HEK293 (cell line): Measurements from ENCODE around the gene VDR.

Source experiments
- CTCF ChIA-PET: fragments of 350-600 bp; formaldehyde crosslinking; extraction: SDS; loops from one replicate; lab custom pipeline; 2021; ENCODE audit warnings: antibody characterized with exemption; lab: Yijun Ruan, JAX
- POLR2A ChIA-PET: fragments of 300-600 bp; formaldehyde crosslinking; extraction: SDS; loops from one replicate; lab custom pipeline; 2020; ENCODE audit warnings: antibody characterized with exemption, inconsistent platforms; lab: Yijun Ruan, JAX
- H3K27ac ChIP-seq: fragments of 200-500 bp; sonication (Bioruptor generic); 2 replicates; pipeline ENCODE4 v1.5.1; 2014; ENCODE audit warnings: low read depth, low read length, control low read depth, inconsistent platforms; ENCODE audit errors: extremely low read depth
- H3K36me3 ChIP-seq, 2 experiments: fragments of 200-500 bp in 1 of 2; sonication (Bioruptor generic) in 1 of 2; 1 replicate in 1 of 2; 2 replicates in 1 of 2; pipeline ENCODE4 v1.5.1; 2014 to 2017; ENCODE audit warnings: inconsistent platforms in 2 of 2, low read length in 2 of 2; ENCODE audit not compliant: control insufficient read depth in 2 of 2, insufficient read depth in 1 of 2
- H3K4me1 ChIP-seq: fragments of 200-500 bp; sonication (Bioruptor generic); 2 replicates; pipeline ENCODE4 v1.5.1; 2014; ENCODE audit warnings: mild to moderate bottlenecking, low read length, inconsistent platforms; ENCODE audit not compliant: control insufficient read depth, insufficient read depth
- H3K4me3 ChIP-seq: 2 replicates; pipeline ENCODE4 v1.5.1; 2011; ENCODE audit warnings: low read depth, mild to moderate bottlenecking, control low read depth, low read length, moderate library complexity
- H3K9me3 ChIP-seq: fragments of 200-500 bp; sonication (Bioruptor generic); 2 replicates; pipeline ENCODE4 v1.5.1; 2014; ENCODE audit warnings: low read depth, low read length, inconsistent platforms; ENCODE audit not compliant: control insufficient read depth, insufficient read depth
- GFI1B ChIP-seq: fragments of 450-650 bp; formaldehyde crosslinking; IDR thresholded peaks from 2 replicates; pipeline ENCODE4 v1.5.1; 2016; ENCODE audit warnings: missing biosample characterization, missing genetic modification characterization
- GLIS1 ChIP-seq: fragments of 450-650 bp; formaldehyde crosslinking; IDR thresholded peaks from 2 replicates; pipeline ENCODE4 v1.5.1; 2016; ENCODE audit warnings: missing biosample characterization, missing genetic modification characterization
- KLF10 ChIP-seq: fragments of 450-650 bp; IDR thresholded peaks from 2 replicates; pipeline ENCODE4 v1.5.1; 2018; ENCODE audit warnings: missing biosample characterization, mild to moderate bottlenecking, missing genetic modification characterization
- MZF1 ChIP-seq: fragments of 450-650 bp; formaldehyde crosslinking; IDR thresholded peaks from 2 replicates; pipeline ENCODE4 v1.5.1; 2017; ENCODE audit warnings: missing biosample characterization, missing genetic modification characterization, borderline replicate concordance
- PRDM1 ChIP-seq: fragments of 450-650 bp; formaldehyde crosslinking; IDR thresholded peaks from 2 replicates; pipeline ENCODE4; 2016; ENCODE audit warnings: missing biosample characterization, missing genetic modification characterization
- SALL2 ChIP-seq: fragments of 450-650 bp; formaldehyde crosslinking; IDR thresholded peaks from 2 replicates; pipeline ENCODE4 v1.5.0; 2017; ENCODE audit warnings: missing biosample characterization, mild to moderate bottlenecking, missing genetic modification characterization, borderline replicate concordance
- YY1 ChIP-seq: fragments of 450-650 bp; formaldehyde crosslinking; IDR thresholded peaks from 2 replicates; pipeline ENCODE4 v1.5.1; 2018; ENCODE audit warnings: missing biosample characterization, missing genetic modification characterization
- ZNF155 ChIP-seq: fragments of 450-650 bp; formaldehyde crosslinking; IDR thresholded peaks from 2 replicates; pipeline ENCODE4 v1.5.1; 2016; ENCODE audit warnings: missing biosample characterization, missing genetic modification characterization
- ZNF266 ChIP-seq: fragments of 450-650 bp; formaldehyde crosslinking; IDR thresholded peaks from 2 replicates; pipeline ENCODE4 v1.5.1; 2016; ENCODE audit warnings: missing biosample characterization, missing genetic modification characterization, low read depth
- ZNF585B ChIP-seq: fragments of 450-650 bp; formaldehyde crosslinking; IDR thresholded peaks from 2 replicates; pipeline ENCODE4 v1.5.1; 2016; ENCODE audit warnings: missing biosample characterization, missing genetic modification characterization
- ZNF677 ChIP-seq: fragments of 450-650 bp; IDR thresholded peaks from 2 replicates; pipeline ENCODE4 v1.5.0; 2018; ENCODE audit warnings: missing biosample characterization, mild to moderate bottlenecking, missing genetic modification characterization, moderate library complexity
- ZSCAN30 ChIP-seq: fragments of 450-650 bp; IDR thresholded peaks from 2 replicates; pipeline ENCODE4 v1.5.1; 2018; ENCODE audit warnings: missing biosample characterization, mild to moderate bottlenecking, missing genetic modification characterization, moderate library complexity
- TF ChIP-seq, protein P1 (sequence below): fragments of 450-650 bp; formaldehyde crosslinking; IDR thresholded peaks from 2 replicates; pipeline ENCODE4 v1.5.1; 2016; ENCODE audit warnings: missing biosample characterization, missing genetic modification characterization
- TF ChIP-seq, protein P2 (sequence below): fragments of 450-650 bp; formaldehyde crosslinking; IDR thresholded peaks from 2 replicates; pipeline ENCODE4 v1.5.1; 2016; ENCODE audit warnings: missing biosample characterization, missing genetic modification characterization
- TF ChIP-seq, protein P3 (sequence below): fragments of 450-650 bp; formaldehyde crosslinking; IDR thresholded peaks from 2 replicates; pipeline ENCODE4 v1.5.1; 2016; ENCODE audit warnings: missing biosample characterization, missing genetic modification characterization, borderline replicate concordance
- TF ChIP-seq, protein P4 (sequence below): fragments of 450-650 bp; IDR thresholded peaks from 2 replicates; pipeline ENCODE4 v1.5.1; 2018; ENCODE audit warnings: missing biosample characterization, mild to moderate bottlenecking, missing genetic modification characterization
- TF ChIP-seq, protein P5 (sequence below): fragments of 450-650 bp; formaldehyde crosslinking; IDR thresholded peaks from 2 replicates; pipeline ENCODE4 v1.5.1; 2017; ENCODE audit warnings: missing biosample characterization, missing genetic modification characterization
- TF ChIP-seq, protein P6 (sequence below): fragments of 450-650 bp; formaldehyde crosslinking; IDR thresholded peaks from 2 replicates; pipeline ENCODE4 v1.5.0; 2017; ENCODE audit warnings: missing biosample characterization, missing genetic modification characterization, borderline replicate concordance

VDR gene

GRCh38 chr12:47854531-47854930, 50.3 kb downstream of the VDR start:
- TF ChIP-seq MZF1 (tag by site-specific recombination), result no peak
- TF ChIP-seq, protein P1, sequence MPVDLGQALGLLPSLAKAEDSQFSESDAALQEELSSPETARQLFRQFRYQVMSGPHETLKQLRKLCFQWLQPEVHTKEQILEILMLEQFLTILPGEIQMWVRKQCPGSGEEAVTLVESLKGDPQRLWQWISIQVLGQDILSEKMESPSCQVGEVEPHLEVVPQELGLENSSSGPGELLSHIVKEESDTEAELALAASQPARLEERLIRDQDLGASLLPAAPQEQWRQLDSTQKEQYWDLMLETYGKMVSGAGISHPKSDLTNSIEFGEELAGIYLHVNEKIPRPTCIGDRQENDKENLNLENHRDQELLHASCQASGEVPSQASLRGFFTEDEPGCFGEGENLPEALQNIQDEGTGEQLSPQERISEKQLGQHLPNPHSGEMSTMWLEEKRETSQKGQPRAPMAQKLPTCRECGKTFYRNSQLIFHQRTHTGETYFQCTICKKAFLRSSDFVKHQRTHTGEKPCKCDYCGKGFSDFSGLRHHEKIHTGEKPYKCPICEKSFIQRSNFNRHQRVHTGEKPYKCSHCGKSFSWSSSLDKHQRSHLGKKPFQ (tag by site-specific recombination), result no peak
- no peak for TF ChIP-seq PRDM1
- TF ChIP-seq SALL2 (tag by site-specific recombination), result no peak
- no peak for TF ChIP-seq ZNF266 (tag by site-specific recombination)
- TF ChIP-seq GLIS1 (tag by site-specific recombination), result no peak
- TF ChIP-seq ZNF585B, result no peak
- TF ChIP-seq, protein P2, sequence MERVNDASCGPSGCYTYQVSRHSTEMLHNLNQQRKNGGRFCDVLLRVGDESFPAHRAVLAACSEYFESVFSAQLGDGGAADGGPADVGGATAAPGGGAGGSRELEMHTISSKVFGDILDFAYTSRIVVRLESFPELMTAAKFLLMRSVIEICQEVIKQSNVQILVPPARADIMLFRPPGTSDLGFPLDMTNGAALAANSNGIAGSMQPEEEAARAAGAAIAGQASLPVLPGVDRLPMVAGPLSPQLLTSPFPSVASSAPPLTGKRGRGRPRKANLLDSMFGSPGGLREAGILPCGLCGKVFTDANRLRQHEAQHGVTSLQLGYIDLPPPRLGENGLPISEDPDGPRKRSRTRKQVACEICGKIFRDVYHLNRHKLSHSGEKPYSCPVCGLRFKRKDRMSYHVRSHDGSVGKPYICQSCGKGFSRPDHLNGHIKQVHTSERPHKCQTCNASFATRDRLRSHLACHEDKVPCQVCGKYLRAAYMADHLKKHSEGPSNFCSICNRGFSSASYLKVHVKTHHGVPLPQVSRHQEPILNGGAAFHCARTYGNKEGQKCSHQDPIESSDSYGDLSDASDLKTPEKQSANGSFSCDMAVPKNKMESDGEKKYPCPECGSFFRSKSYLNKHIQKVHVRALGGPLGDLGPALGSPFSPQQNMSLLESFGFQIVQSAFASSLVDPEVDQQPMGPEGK (tag by site-specific recombination), result no peak
- no peak for TF ChIP-seq ZNF677
- no peak for TF ChIP-seq ZNF155 (tag by site-specific recombination)
- TF ChIP-seq, protein P3, sequence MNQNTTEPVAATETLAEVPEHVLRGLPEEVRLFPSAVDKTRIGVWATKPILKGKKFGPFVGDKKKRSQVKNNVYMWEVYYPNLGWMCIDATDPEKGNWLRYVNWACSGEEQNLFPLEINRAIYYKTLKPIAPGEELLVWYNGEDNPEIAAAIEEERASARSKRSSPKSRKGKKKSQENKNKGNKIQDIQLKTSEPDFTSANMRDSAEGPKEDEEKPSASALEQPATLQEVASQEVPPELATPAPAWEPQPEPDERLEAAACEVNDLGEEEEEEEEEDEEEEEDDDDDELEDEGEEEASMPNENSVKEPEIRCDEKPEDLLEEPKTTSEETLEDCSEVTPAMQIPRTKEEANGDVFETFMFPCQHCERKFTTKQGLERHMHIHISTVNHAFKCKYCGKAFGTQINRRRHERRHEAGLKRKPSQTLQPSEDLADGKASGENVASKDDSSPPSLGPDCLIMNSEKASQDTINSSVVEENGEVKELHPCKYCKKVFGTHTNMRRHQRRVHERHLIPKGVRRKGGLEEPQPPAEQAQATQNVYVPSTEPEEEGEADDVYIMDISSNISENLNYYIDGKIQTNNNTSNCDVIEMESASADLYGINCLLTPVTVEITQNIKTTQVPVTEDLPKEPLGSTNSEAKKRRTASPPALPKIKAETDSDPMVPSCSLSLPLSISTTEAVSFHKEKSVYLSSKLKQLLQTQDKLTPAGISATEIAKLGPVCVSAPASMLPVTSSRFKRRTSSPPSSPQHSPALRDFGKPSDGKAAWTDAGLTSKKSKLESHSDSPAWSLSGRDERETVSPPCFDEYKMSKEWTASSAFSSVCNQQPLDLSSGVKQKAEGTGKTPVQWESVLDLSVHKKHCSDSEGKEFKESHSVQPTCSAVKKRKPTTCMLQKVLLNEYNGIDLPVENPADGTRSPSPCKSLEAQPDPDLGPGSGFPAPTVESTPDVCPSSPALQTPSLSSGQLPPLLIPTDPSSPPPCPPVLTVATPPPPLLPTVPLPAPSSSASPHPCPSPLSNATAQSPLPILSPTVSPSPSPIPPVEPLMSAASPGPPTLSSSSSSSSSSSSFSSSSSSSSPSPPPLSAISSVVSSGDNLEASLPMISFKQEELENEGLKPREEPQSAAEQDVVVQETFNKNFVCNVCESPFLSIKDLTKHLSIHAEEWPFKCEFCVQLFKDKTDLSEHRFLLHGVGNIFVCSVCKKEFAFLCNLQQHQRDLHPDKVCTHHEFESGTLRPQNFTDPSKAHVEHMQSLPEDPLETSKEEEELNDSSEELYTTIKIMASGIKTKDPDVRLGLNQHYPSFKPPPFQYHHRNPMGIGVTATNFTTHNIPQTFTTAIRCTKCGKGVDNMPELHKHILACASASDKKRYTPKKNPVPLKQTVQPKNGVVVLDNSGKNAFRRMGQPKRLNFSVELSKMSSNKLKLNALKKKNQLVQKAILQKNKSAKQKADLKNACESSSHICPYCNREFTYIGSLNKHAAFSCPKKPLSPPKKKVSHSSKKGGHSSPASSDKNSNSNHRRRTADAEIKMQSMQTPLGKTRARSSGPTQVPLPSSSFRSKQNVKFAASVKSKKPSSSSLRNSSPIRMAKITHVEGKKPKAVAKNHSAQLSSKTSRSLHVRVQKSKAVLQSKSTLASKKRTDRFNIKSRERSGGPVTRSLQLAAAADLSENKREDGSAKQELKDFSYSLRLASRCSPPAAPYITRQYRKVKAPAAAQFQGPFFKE (tag by site-specific recombination), result no peak
- no peak for TF ChIP-seq YY1 (tag by site-specific recombination)
- POLR2A ChIA-PET, result no interaction called here
- H3K27ac ChIP-seq, result no peak overlapping the region

GRCh38 chr12:47852096-47852571, 52.7 kb downstream of the VDR start:
- ChIA-PET CTCF (interaction anchor here (0.6 to 1.8 kb wide), 4 partner anchors 12 to 338 kb away, joined by 3 to 13 read pairs (median 5); no protein-coding TSS in a partner anchor), POLR2A (no interaction called here)
- Histone ChIP-seq H3K4me3 (no peak overlapping the region), H3K36me3 (no peaks in the 10 kb centered on the region), H3K4me1 (peaks cover 3% of the 10 kb centered on the region; the same call in 1 of the 2 replicates), H3K27ac (no peak overlapping the region), H3K9me3 (no peaks in the 10 kb centered on the region)
- TF ChIP-seq, protein P4, sequence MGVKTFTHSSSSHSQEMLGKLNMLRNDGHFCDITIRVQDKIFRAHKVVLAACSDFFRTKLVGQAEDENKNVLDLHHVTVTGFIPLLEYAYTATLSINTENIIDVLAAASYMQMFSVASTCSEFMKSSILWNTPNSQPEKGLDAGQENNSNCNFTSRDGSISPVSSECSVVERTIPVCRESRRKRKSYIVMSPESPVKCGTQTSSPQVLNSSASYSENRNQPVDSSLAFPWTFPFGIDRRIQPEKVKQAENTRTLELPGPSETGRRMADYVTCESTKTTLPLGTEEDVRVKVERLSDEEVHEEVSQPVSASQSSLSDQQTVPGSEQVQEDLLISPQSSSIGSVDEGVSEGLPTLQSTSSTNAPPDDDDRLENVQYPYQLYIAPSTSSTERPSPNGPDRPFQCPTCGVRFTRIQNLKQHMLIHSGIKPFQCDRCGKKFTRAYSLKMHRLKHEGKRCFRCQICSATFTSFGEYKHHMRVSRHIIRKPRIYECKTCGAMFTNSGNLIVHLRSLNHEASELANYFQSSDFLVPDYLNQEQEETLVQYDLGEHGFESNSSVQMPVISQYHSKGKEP (tag by site-specific recombination), result no peak
- TF ChIP-seq KLF10 (no peak), ZSCAN30 (tag by site-specific recombination) (no peak), GFI1B (no peak)
- TF ChIP-seq, protein P5, sequence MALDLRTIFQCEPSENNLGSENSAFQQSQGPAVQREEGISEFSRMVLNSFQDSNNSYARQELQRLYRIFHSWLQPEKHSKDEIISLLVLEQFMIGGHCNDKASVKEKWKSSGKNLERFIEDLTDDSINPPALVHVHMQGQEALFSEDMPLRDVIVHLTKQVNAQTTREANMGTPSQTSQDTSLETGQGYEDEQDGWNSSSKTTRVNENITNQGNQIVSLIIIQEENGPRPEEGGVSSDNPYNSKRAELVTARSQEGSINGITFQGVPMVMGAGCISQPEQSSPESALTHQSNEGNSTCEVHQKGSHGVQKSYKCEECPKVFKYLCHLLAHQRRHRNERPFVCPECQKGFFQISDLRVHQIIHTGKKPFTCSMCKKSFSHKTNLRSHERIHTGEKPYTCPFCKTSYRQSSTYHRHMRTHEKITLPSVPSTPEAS, result no peak
- TF ChIP-seq, protein P6, sequence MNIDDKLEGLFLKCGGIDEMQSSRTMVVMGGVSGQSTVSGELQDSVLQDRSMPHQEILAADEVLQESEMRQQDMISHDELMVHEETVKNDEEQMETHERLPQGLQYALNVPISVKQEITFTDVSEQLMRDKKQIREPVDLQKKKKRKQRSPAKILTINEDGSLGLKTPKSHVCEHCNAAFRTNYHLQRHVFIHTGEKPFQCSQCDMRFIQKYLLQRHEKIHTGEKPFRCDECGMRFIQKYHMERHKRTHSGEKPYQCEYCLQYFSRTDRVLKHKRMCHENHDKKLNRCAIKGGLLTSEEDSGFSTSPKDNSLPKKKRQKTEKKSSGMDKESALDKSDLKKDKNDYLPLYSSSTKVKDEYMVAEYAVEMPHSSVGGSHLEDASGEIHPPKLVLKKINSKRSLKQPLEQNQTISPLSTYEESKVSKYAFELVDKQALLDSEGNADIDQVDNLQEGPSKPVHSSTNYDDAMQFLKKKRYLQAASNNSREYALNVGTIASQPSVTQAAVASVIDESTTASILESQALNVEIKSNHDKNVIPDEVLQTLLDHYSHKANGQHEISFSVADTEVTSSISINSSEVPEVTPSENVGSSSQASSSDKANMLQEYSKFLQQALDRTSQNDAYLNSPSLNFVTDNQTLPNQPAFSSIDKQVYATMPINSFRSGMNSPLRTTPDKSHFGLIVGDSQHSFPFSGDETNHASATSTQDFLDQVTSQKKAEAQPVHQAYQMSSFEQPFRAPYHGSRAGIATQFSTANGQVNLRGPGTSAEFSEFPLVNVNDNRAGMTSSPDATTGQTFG (tag by site-specific recombination), result no peak

More at GRCh38 chr12:47854531-47854930, 50.3 kb downstream of the VDR start:
- peaks cover 3% of the 10 kb centered on the region; the same call in 1 of the 2 replicates for H3K4me1 ChIP-seq
- no peaks in the 10 kb centered on the region for H3K9me3 ChIP-seq
- no peak overlapping the region for H3K4me3 ChIP-seq
- H3K36me3 ChIP-seq, result no peaks in the 10 kb centered on the region
- CTCF ChIA-PET, result interaction anchor here (0.5 kb wide), 1 partner anchor 11 kb away, joined by 3 read pairs; no protein-coding TSS in a partner anchor
